Measurements from ENCODE around the gene NHSL2. TPM values are rescaled to one million over a fixed set of nuclear protein-coding genes. Genes with fewer than 3 reads are reported as not detected.

The NHSL2 gene
- total and polyA plus RNA-seq, 2 experiments from 2014 or later = 4.7 to 9.5 TPM

GRCh38 chrX:72097098-72097497, 186.5 kb downstream of the NHSL2 start:
- no peak overlapping the region for H3K27ac ChIP-seq (ENCODE audit: low read depth)
- H3K4me3 ChIP-seq = no peak overlapping the region
- H3F3A ChIP-seq (replicated peaks; ENCODE audit: low read depth) = no peaks in the 10 kb centered on the region
- ATAC-seq (no peak), DNase-seq (ENCODE audit: low spot score) (no peak)
- no peaks in the 10 kb centered on the region for H4K20me1 ChIP-seq (replicated peaks; ENCODE audit: insufficient read depth)
- H3K27me3 ChIP-seq (ENCODE audit: insufficient read depth) = no peaks in the 10 kb centered on the region
- no peak overlapping the region for H2AFZ ChIP-seq
- H3K4me3 Mint-ChIP-seq = no peak overlapping the region
- no peaks in the 10 kb centered on the region for H3K9me3 Mint-ChIP-seq
- H3K36me3 Mint-ChIP-seq (ENCODE audit: low read depth) = no peaks in the 10 kb centered on the region
- no peaks in the 10 kb centered on the region for H3K79me2 ChIP-seq (replicated peaks; ENCODE audit: insufficient read depth)
- H3K36me3 ChIP-seq (ENCODE audit: insufficient read depth) = no peaks in the 10 kb centered on the region
- H3K4me1 ChIP-seq (ENCODE audit: insufficient read depth) = no peaks in the 10 kb centered on the region; the same call in 1 of the 2 replicates
- no peak overlapping the region for H3K27ac Mint-ChIP-seq
- TF ChIP-seq CREB1 (CRISPR knock-in tag; IDR thresholded peaks at IDR 0.05; ENCODE audit: low read depth) = no peak
- TF ChIP-seq, protein P1, sequence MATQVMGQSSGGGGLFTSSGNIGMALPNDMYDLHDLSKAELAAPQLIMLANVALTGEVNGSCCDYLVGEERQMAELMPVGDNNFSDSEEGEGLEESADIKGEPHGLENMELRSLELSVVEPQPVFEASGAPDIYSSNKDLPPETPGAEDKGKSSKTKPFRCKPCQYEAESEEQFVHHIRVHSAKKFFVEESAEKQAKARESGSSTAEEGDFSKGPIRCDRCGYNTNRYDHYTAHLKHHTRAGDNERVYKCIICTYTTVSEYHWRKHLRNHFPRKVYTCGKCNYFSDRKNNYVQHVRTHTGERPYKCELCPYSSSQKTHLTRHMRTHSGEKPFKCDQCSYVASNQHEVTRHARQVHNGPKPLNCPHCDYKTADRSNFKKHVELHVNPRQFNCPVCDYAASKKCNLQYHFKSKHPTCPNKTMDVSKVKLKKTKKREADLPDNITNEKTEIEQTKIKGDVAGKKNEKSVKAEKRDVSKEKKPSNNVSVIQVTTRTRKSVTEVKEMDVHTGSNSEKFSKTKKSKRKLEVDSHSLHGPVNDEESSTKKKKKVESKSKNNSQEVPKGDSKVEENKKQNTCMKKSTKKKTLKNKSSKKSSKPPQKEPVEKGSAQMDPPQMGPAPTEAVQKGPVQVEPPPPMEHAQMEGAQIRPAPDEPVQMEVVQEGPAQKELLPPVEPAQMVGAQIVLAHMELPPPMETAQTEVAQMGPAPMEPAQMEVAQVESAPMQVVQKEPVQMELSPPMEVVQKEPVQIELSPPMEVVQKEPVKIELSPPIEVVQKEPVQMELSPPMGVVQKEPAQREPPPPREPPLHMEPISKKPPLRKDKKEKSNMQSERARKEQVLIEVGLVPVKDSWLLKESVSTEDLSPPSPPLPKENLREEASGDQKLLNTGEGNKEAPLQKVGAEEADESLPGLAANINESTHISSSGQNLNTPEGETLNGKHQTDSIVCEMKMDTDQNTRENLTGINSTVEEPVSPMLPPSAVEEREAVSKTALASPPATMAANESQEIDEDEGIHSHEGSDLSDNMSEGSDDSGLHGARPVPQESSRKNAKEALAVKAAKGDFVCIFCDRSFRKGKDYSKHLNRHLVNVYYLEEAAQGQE (IDR thresholded peaks at IDR 0.05; ENCODE audit: unreplicated experiment) = no peak
- no peak for TF ChIP-seq JUNB (IDR thresholded peaks at IDR 0.05; ENCODE audit: unreplicated experiment)
- H3K4me1 Mint-ChIP-seq = peaks cover 29% of the 10 kb centered on the region
- peaks cover 10% of the 10 kb centered on the region for H3K27me3 Mint-ChIP-seq (ENCODE audit: insufficient read depth, low read depth, poor library complexity)
- no peaks in the 10 kb centered on the region for H3K9me2 ChIP-seq (ENCODE audit: insufficient read depth)
- no peak overlapping the region for H3K4me2 ChIP-seq

GRCh38 chrX:72100051-72100755, 189.6 kb downstream of the NHSL2 start:
- no peaks in the 10 kb centered on the region for H3K9me3 Mint-ChIP-seq
- no peaks in the 10 kb centered on the region for H3F3A ChIP-seq (replicated peaks; ENCODE audit: low read depth)
- no peak for TF ChIP-seq ZNF114 (CRISPR knock-in tag; IDR thresholded peaks at IDR 0.05)
- no peak for TF ChIP-seq STAT1 (IDR thresholded peaks at IDR 0.05; ENCODE audit: unreplicated experiment)
- no peak for TF ChIP-seq POLR2AphosphoS5 (IDR thresholded peaks at IDR 0.05; ENCODE audit: low read depth)
- TF ChIP-seq NANOG (IDR thresholded peaks at IDR 0.05; ENCODE audit: borderline replicate concordance) = no peak
- TF ChIP-seq, protein P2, sequence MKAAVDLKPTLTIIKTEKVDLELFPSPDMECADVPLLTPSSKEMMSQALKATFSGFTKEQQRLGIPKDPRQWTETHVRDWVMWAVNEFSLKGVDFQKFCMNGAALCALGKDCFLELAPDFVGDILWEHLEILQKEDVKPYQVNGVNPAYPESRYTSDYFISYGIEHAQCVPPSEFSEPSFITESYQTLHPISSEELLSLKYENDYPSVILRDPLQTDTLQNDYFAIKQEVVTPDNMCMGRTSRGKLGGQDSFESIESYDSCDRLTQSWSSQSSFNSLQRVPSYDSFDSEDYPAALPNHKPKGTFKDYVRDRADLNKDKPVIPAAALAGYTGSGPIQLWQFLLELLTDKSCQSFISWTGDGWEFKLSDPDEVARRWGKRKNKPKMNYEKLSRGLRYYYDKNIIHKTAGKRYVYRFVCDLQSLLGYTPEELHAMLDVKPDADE (IDR thresholded peaks at IDR 0.05) = no peak
- no peak for TF ChIP-seq ZNF331 (CRISPR knock-in tag; IDR thresholded peaks at IDR 0.05; ENCODE audit: low read depth)
- TF ChIP-seq, protein P1 (IDR thresholded peaks at IDR 0.05; ENCODE audit: unreplicated experiment) = no peak
- no peak for TF ChIP-seq CTCF (conservative IDR thresholded peaks at IDR 0.05; ENCODE audit: low read depth in 2 of 2)
- TF ChIP-seq EZH2 (IDR thresholded peaks at IDR 0.05; ENCODE audit: low read depth, unreplicated experiment) = no peak
- TF ChIP-seq JUNB (IDR thresholded peaks at IDR 0.05; ENCODE audit: unreplicated experiment) = no peak
- no peak for TF ChIP-seq EZH2phosphoT487 (IDR thresholded peaks at IDR 0.05; ENCODE audit: unreplicated experiment)
- TF ChIP-seq CREB1 (CRISPR knock-in tag; IDR thresholded peaks at IDR 0.05; ENCODE audit: low read depth) = no peak

More at GRCh38 chrX:72100051-72100755, 189.6 kb downstream of the NHSL2 start:
- Histone ChIP-seq H3K4me2 (no peak overlapping the region), H3K27me3 (ENCODE audit: insufficient read depth) (no peaks in the 10 kb centered on the region), H2AFZ (no peak overlapping the region), H4K20me1 (replicated peaks; ENCODE audit: insufficient read depth) (no peaks in the 10 kb centered on the region), H3K9me2 (ENCODE audit: insufficient read depth) (no peaks in the 10 kb centered on the region), H3K4me3 (no peak overlapping the region), H3K36me3 (ENCODE audit: insufficient read depth) (no peaks in the 10 kb centered on the region), H3K27ac (ENCODE audit: low read depth) (no peak overlapping the region), H3K4me1 (ENCODE audit: insufficient read depth) (no peaks in the 10 kb centered on the region; the same call in 1 of the 2 replicates), H3K79me2 (replicated peaks; ENCODE audit: insufficient read depth) (no peaks in the 10 kb centered on the region)
- ATAC-seq = no peak
- Mint-ChIP-seq H3K4me1 (peaks cover 22% of the 10 kb centered on the region), H3K36me3 (ENCODE audit: low read depth) (no peaks in the 10 kb centered on the region), H3K27ac (no peak overlapping the region), H3K4me3 (no peak overlapping the region), H3K27me3 (ENCODE audit: insufficient read depth, low read depth, poor library complexity) (peaks cover 11% of the 10 kb centered on the region)
- no peak for DNase-seq (ENCODE audit: low spot score)

All from GM23338 (cell line).